Adrenal gland (tissue), 5 donors: ENCODE data around the gene RAB40A.

ENCODE experiments used
- CTCF ChIP-seq, 6 experiments: fragments of 450-650 bp in 4 of 6; fragments of 200-600 bp in 2 of 6; sonication (generic) in 1 of 6; IDR thresholded peaks; 1 replicate in 5 of 6; 2 replicates in 1 of 6; pipeline versions ENCODE4 v1.5.1 to v1.8.0; 2016 to 2021; ENCODE audit warnings: antibody characterized with exemption in 6 of 6, mild to moderate bottlenecking in 2 of 6, moderate library complexity in 1 of 6
- POLR2A ChIP-seq, 2 donors: fragments of 450-650 bp; IDR thresholded peaks; one replicate each; pipeline ENCODE4 v1.6.1; 2017; ENCODE audit warnings: antibody characterized with exemption in 2 of 2, mild to moderate bottlenecking in 2 of 2, moderate library complexity in 1 of 2
- donor health status: DM: no; HTN: no; CAD: no.

- peak; percentile 47 to 81 (median 70) for TF ChIP-seq CTCF (IDR thresholded peaks at IDR 0.05)
- TF ChIP-seq POLR2A (IDR thresholded peaks at IDR 0.05), result no peak
These were observed 54.5 kb downstream of the RAB40A start for GRCh38 chrX:103464774-103465117.
